Esophagus muscularis mucosa (tissue), 4 donors: Measurements from ENCODE around the gene EPM2A. TPM values are rescaled to one million over a fixed set of nuclear protein-coding genes. Genes with fewer than 3 reads are reported as not detected.
"Not testable (repeated sequence)": the region's sequence is repeated elsewhere in the genome, so short reads cannot be mapped to it uniquely, and the experiment has no call there.

Experiments
- DNase-seq: peaks from one replicate; pipeline ENCODE4 v3.0.0-alpha.2; 2017; ENCODE audit errors: extremely low spot score
- H3K27ac ChIP-seq, 4 donors: fragments of 200-600 bp; sonication (generic); replicated peaks in 1 of 4; 1 replicate in 3 of 4; 2 replicates in 1 of 4; pipeline ENCODE4 v1.5.1; 2016 to 2019; ENCODE audit warnings: mild to moderate bottlenecking in 1 of 4
- H3K27me3 ChIP-seq, 4 donors: fragments of 200-600 bp; sonication (generic); one replicate each; pipeline versions ENCODE4 v1.5.1 to v1.6.0; 2016 to 2019
- H3K36me3 ChIP-seq, 4 donors: fragments of 200-600 bp; sonication (generic); one replicate each; pipeline ENCODE4 v1.5.1; 2016 to 2019
- H3K4me1 ChIP-seq, 4 donors: fragments of 200-600 bp; sonication (generic); one replicate each; pipeline ENCODE4 v1.5.1; 2016 to 2019
- H3K4me3 ChIP-seq, 4 donors: fragments of 200-600 bp; sonication (generic); 1 replicate in 2 of 4; 2 replicates in 2 of 4; pipeline ENCODE4 v1.5.1; 2016 to 2019; ENCODE audit warnings: mild to moderate bottlenecking in 4 of 4, moderate library complexity in 1 of 4
- H3K9me3 ChIP-seq, 4 donors: fragments of 200-600 bp; sonication (generic); 1 replicate in 3 of 4; 2 replicates in 1 of 4; pipeline ENCODE4 v1.5.1; 2016 to 2019
- CTCF ChIP-seq, 3 experiments: fragments of 200-600 bp in 2 of 3; fragments of 450-650 bp in 1 of 3; sonication (generic) in 2 of 3; IDR thresholded peaks; one replicate each; pipeline ENCODE4 v1.5.1; 2017 to 2019; ENCODE audit warnings: antibody characterized with exemption in 3 of 3, mild to moderate bottlenecking in 2 of 3, moderate library complexity in 1 of 3
- EP300 ChIP-seq: sonication (generic); formaldehyde crosslinking; IDR thresholded peaks from one replicate; pipeline ENCODE4 v1.6.1; 2017; ENCODE audit warnings: antibody characterized with exemption
- POLR2A ChIP-seq: fragments of 450-650 bp; IDR thresholded peaks from one replicate; pipeline ENCODE4 v1.6.1; 2017; ENCODE audit warnings: antibody characterized with exemption, moderate library complexity, mild to moderate bottlenecking, low read depth
- POLR2AphosphoS5 ChIP-seq, 2 donors: sonication (generic); formaldehyde crosslinking; IDR thresholded peaks; one replicate each; pipeline ENCODE4 v1.6.1; 2017; ENCODE audit warnings: antibody characterized with exemption in 2 of 2
- WGBS: methylation state at CpG from one replicate; pipeline ENCODE4 v1.1.5; 2018; 5-methylcytosine and 5-hydroxymethylcytosine counted together
- intact Hi-C: fragments of 100-400 bp; cut with DNase I; formaldehyde crosslinking; loops from one replicate; pipeline ENCODE4 v1.15.1; 2023
- total RNA-seq, 4 donors: library from RNA; depleted of rRNA; stranded (reverse); fragments of >200 nt; gene quantifications; one replicate each; pipeline versions ENCODE4 v1.1.0 to v1.2.1, GENCODE V29; 2016

Gene EPM2A
- total RNA-seq, 4 donors from 2014 or later: 59.8 to 129 (median 75.0) TPM

- intact Hi-C loops: no loop called here
- WGBS: 84% methylated on average over 2 of the region's 2 CpGs
- TF ChIP-seq CTCF (IDR thresholded peaks at IDR 0.05) (no peak), POLR2A (no peak), EP300 (no peak), POLR2AphosphoS5 (IDR thresholded peaks at IDR 0.05) (no peak)
Measured at GRCh38 chr6:145743332-145743731, 8.0 kb upstream of the EPM2A start.

DNA sequence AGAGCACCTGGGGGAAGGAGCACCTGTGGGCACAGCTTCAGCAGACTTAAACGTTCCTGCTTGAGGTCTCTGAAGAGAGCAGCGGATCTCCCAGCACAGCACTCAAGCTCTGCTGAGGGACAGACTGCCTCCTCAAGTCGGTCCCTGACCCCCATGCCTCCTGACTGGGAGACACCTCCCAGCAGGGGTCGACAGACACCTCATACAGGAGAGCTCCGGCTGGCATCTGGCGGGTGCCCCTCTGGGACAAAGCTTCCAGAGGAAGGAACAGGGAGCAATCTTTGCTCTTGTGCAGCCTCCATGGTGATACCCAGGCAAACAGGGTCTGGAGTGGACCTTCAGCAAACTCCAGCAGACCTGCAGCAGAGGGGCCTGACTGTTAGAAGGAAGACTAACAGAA lies 7.2 kb upstream of the EPM2A start:
- H3K4me1 ChIP-seq, H3K9me3 ChIP-seq, H3K27me3 ChIP-seq, H3K27ac ChIP-seq, H3K4me3 ChIP-seq, H3K36me3 ChIP-seq, DNase-seq, intact Hi-C loops: not testable (repeated sequence)
- WGBS: 70% methylated on average over 2 of the region's 6 CpGs

More at GRCh38 chr6:145743332-145743731, 8.0 kb upstream of the EPM2A start:
- Histone ChIP-seq H3K9me3 (peaks cover 0 to 4% (median 0%) of the 10 kb centered on the region in 4 donors), H3K27ac (no peak overlapping the region), H3K4me3 (no peak overlapping the region), H3K27me3 (no peaks in the 10 kb centered on the region), H3K36me3 (no peaks in the 10 kb centered on the region), H3K4me1 (no peaks in the 10 kb centered on the region)
- no peak for DNase-seq

- H3K9me3 ChIP-seq, H3K27ac ChIP-seq, H3K4me3 ChIP-seq, H3K36me3 ChIP-seq, H3K27me3 ChIP-seq, DNase-seq: not testable (repeated sequence)
- peaks cover 4 to 24% (median 17%) of the 10 kb centered on the region in 4 donors for H3K4me1 ChIP-seq
- intact Hi-C loops: loop anchor here (5.0 to 10.0 kb wide), 2 partner anchors 73 to 225 kb away; partner anchors contain the start of genes FBXO30 and SHPRH
- WGBS: 90% methylated on average over 5 of the region's 5 CpGs
Measured at GRCh38 chr6:145739685-145740084, 4.4 kb upstream of the EPM2A start.

GRCh38 chr6:145738265-145738664 lies 2.9 kb upstream of the EPM2A start:
- no peak for DNase-seq
- Histone ChIP-seq H3K36me3 (no peaks in the 10 kb centered on the region), H3K27me3 (no peaks in the 10 kb centered on the region), H3K4me1 (peaks cover 11 to 34% (median 26%) of the 10 kb centered on the region in 4 donors), H3K9me3 (no peaks in the 10 kb centered on the region), H3K27ac (peak overlapping the region in 3 of 4 donors; percentile 96 to 99 (median 97)), H3K4me3 (no peak overlapping the region)
- intact Hi-C loops: loop anchor here (5.0 to 10.0 kb wide), 2 partner anchors 74 to 227 kb away; partner anchors contain the start of genes FBXO30 and SHPRH
- no peak for TF ChIP-seq POLR2AphosphoS5 (IDR thresholded peaks at IDR 0.05)
- no peak for TF ChIP-seq CTCF (IDR thresholded peaks at IDR 0.05)
- TF ChIP-seq EP300: no peak
- TF ChIP-seq POLR2A: no peak

GRCh38 chr6:145736661-145737144 lies 1.4 kb upstream of the EPM2A start:
- Histone ChIP-seq H3K27ac (peak overlapping the region; percentile 96 to 99 (median 98)), H3K4me1 (peaks cover 11 to 41% (median 38%) of the 10 kb centered on the region in 4 donors), H3K4me3 (peak overlapping the region; percentile 8 to 88 (median 67)), H3K36me3 (no peaks in the 10 kb centered on the region), H3K27me3 (no peaks in the 10 kb centered on the region), H3K9me3 (no peaks in the 10 kb centered on the region)
- no peak for DNase-seq
- TF ChIP-seq POLR2AphosphoS5 (IDR thresholded peaks at IDR 0.05) (peak in 1 of 2 donors; percentile 54), EP300 (no peak)
- 33% methylated on average over 7 of the region's 7 CpGs for WGBS
- intact Hi-C loops: loop anchor here (5.0 to 10.0 kb wide), 2 partner anchors 76 to 228 kb away; partner anchors contain the start of genes FBXO30 and SHPRH

- TF ChIP-seq EP300 (peak; percentile 24), POLR2AphosphoS5 (IDR thresholded peaks at IDR 0.05) (peak; percentile 83 to 85), POLR2A (peak; percentile 30), CTCF (IDR thresholded peaks at IDR 0.05) (no peak)
- H3K36me3 ChIP-seq: no peaks in the 10 kb centered on the region
- WGBS: under 1% methylated on average over 25 of the region's 74 CpGs
- peak; percentile 95 for DNase-seq
- H3K27ac ChIP-seq: peak overlapping the region; percentile 96 to 99 (median 98)
- H3K4me3 ChIP-seq: peak overlapping the region; percentile 64 to 88 (median 76)
- intact Hi-C loops: loop anchor here (5.0 to 10.0 kb wide), 3 partner anchors 78 to 230 kb away; partner anchors contain the start of genes FBXO30 and SHPRH
- no peaks in the 10 kb centered on the region for H3K9me3 ChIP-seq
- no peaks in the 10 kb centered on the region for H3K27me3 ChIP-seq
- peaks cover 11 to 49% (median 45%) of the 10 kb centered on the region in 4 donors for H3K4me1 ChIP-seq
Measured at GRCh38 chr6:145734486-145735355, 599 bp downstream of the EPM2A start.
